ENCODE measurements around the gene ERI3.

- no peak for TF ChIP-seq POLR2AphosphoS5 (IDR thresholded peaks at IDR 0.05)
- TF ChIP-seq CTCF (IDR thresholded peaks at IDR 0.05), result no peak
These were observed 79.6 kb downstream of the ERI3 start for GRCh38 chr1:44275296-44275962.
